HS-27A (cell line): Measurements from ENCODE around the gene OR5B3.
"Not testable (repeated sequence)": the region's sequence is repeated elsewhere in the genome, so short reads cannot be mapped to it uniquely, and the experiment has no call there.

ENCODE experiments used
- DNase-seq: peaks from one replicate; pipeline ENCODE4 v3.0.0-alpha.2; 2012; ENCODE audit warnings: low read depth, missing footprints

OR5B3 gene

GRCh38 chr11:58406774-58407173 is at the start of gene OR5B3:
Gene OR5B3, minus strand, starts transcription at chr11:58406874. Its CDS starts 3,465 bp downstream, at chr11:58403409.
- DNase-seq, result no peak

DNA sequence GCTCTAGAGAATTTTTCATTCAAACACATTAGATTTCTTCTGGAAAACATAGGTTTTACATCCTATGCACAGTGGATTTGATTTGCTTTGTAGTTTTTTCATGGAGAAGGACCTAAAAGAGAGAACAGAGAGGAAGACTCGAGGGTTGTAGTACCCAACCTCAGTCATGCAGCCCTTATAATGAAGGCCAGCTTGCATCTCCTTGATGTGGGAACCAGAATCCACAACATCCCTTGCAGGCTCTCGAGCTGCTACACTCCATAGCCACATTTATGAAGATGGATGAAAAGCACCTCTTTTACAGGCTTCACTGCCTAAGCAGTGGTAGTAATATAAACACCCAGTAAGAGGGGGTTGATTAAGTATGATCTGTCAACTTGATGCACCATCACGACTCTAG is 44.9 kb upstream of the OR5B3 start:
- DNase-seq, result no peak

DNA sequence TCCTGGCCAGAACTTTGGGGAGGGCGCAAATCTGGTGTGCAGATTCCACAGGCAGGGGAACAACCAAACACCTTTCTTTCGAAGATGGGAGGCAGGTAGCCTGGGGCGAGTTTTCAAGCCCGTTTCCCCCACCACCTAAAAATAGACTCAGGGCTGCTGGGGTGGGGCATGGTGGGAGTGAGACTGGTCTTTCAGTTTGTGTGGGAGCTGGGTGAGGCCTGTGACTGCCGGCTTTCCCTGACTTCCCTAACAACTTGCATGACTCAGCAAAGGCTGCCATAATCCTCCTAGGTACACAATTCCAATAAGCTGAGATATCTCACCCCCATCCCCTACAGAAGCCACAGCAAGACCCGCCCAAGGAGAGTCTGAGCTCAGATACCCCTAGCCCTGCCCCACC is 39.6 kb upstream of the OR5B3 start:
- DNase-seq, result no peak

- no peak for DNase-seq
These were observed 37.6 kb upstream of the OR5B3 start for GRCh38 chr11:58444300-58444699.

GRCh38 chr11:58442136-58442535 is 35.5 kb upstream of the OR5B3 start, which contains the start of gene OR5B12:
Gene OR5B12, minus strand, starts transcription at chr11:58442236. Its CDS starts 2,085 bp downstream, at chr11:58440151.
- DNase-seq, result no peak

- DNase-seq, result no peak
These were observed 31.8 kb upstream of the OR5B3 start for GRCh38 chr11:58438486-58438885.

- DNase-seq, result no peak
These were observed 27.5 kb upstream of the OR5B3 start for GRCh38 chr11:58434217-58434616.

- no peak for DNase-seq
These were observed 27.0 kb upstream of the OR5B3 start for GRCh38 chr11:58433638-58434203.

- DNase-seq, result no peak
These were observed 22.6 kb upstream of the OR5B3 start for GRCh38 chr11:58429273-58429672.

DNA sequence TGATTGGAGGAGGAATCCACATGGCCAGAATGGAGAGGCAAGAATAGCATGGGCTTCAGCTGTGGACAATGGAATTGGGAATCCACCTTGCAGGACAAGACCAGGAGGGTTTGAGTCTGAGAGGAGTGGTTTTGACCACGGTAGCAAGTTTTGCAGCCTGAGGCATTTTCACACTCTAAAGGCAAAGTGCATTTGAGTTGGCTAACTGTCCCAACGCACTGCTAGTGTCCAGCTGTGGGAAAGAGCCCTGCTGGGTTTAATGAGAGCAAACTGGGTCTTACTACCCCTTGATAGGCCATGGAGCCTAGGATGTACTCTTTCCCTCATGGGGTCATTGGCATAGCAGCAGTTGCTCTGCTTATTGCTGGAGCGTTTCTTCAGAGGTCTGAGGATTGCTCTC is 21.3 kb upstream of the OR5B3 start, which contains the start of gene OR5B2:
Gene OR5B2, minus strand, starts transcription at position 101 of the 400 bp plus-strand sequence. CDS start 4,860 bp downstream, outside the sequence.
- no peak for DNase-seq

DNA sequence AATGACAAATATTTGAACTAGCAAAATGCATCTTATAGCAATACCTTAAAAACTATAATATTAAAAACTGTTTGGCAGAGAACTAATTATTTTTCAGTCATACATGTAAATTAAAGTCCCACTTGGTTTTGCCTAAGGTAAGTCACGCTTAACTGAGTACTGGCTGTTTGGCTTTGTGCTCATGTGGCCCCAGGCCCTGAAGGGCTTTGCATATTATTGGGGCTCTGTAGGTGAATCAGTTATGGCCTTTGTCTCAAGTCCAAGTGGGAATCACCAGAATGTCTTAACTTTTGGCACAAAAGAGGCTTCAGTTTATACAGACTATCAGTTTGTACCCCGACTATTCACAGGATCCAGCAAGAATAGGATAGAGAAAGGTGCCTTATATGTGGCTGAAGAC is 7.1 kb downstream of the OR5B3 start:
- not testable (repeated sequence) for DNase-seq

- DNase-seq, result peak; percentile 17
These were observed 11.1 kb downstream of the OR5B3 start for GRCh38 chr11:58395581-58395980.

DNA sequence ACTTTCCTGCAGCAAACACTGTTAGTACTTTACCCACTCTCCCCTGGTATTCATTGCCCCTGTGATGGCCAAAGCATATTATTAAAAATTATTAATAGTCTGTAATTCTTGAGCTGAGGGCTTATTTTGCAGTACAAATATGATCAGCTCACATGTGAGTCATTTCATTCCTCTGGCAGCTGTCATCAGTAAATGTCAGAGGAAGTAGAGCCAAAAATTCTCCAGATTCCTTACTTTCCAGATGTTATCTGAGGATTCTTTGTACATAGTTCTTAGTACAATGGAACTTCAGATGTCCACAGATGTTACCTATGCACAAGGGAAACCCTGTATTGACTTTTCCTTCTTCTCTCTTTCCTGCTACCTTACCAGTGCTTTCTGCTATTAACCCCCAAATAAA is 12.5 kb downstream of the OR5B3 start:
- DNase-seq, result peak; percentile 86

DNA sequence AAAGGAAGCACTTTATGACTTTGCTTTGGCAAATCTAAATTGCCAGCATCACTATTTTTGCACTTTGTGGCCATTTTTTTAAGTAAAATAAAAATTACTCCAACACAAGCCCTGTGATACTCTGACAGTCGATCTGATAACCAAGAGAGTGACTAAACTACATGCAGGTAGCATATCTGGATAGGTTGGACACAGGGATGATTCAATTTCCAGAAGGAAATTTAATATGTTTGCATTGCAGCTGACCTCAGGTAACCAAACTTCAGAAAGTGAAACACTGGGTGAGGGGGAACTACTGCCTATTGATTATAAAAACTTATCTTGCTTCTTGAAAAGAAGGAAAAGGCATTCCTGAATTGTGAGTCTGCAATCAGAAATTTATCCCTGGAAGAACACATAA is 13.9 kb downstream of the OR5B3 start:
- peak; percentile 19 for DNase-seq

DNA sequence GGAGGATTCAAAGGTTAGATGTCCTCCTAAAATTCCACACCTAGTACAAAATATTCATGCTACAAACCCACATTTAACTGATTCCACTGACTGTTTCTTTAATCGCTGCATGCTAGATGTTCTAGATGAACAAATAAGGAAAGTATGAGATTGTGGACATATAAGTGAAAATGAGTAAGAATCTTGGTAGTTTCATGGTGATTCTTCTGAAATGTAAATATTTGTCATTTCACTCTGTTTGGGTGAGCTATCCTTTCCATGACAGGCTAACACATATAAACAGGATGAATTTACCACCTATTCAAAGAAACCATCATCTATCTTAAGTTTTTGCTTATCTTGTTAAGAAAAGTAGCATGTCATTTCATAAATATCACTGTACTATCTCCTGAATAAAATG is 14.8 kb downstream of the OR5B3 start:
- peak; percentile 15 for DNase-seq

- DNase-seq, result no peak
These were observed 16.1 kb downstream of the OR5B3 start for GRCh38 chr11:58390551-58391063.

GRCh38 chr11:58358969-58359368 is 47.7 kb downstream of the OR5B3 start, which contains the start of gene OR5B17:
Gene OR5B17, minus strand, starts transcription at chr11:58359069. Its CDS starts 0 bp downstream, at chr11:58359069.
- no peak for DNase-seq

- no peak for DNase-seq
These were observed 51.9 kb downstream of the OR5B3 start for GRCh38 chr11:58354727-58355126.
